Pancreas (tissue), 10 donors: ENCODE measurements around the gene GAA. TPM values are rescaled to one million over a fixed set of nuclear protein-coding genes. Genes with fewer than 3 reads are reported as not detected.

Experiments
- ATAC-seq, 4 donors: fragments of 200-7000 bp; cut with Tn5 transposase; one replicate each; pipeline versions ENCODE4 v1.8.0 to v1.9.1; 2020; ENCODE audit warnings: mild to moderate bottlenecking in 4 of 4, moderate library complexity in 4 of 4
- DNase-seq, 6 donors: peaks; one replicate each; pipeline ENCODE4 v3.0.0-alpha.2; 2020
- FAIRE-seq: peaks from 2 replicates; lab custom pipeline; 2012; peaks lifted over from hg19 to GRCh38; lab: Jason Lieb, UNC
- H3K27ac ChIP-seq, 4 donors: fragments of 200-600 bp; sonication (generic); 1 replicate in 3 of 4; 2 replicates in 1 of 4; pipeline versions ENCODE4 v1.5.0 to v1.8.0; 2020
- H3K27me3 ChIP-seq, 4 donors: fragments of 200-600 bp; one replicate each; pipeline ENCODE4 v1.8.0; 2021
- H3K36me3 ChIP-seq, 3 donors: fragments of 200-600 bp; sonication (generic) in 1 of 3; one replicate each; pipeline versions ENCODE4 v1.5.0 to v1.8.0; 2020 to 2021
- H3K4me1 ChIP-seq, 3 donors: fragments of 200-600 bp; one replicate each; pipeline ENCODE4 v1.8.0; 2021
- H3K4me3 ChIP-seq, 4 donors: fragments of 200-600 bp; sonication (generic) in 2 of 4; one replicate each; pipeline versions ENCODE4 v1.5.0 to v1.8.0; 2020 to 2021
- H3K9me3 ChIP-seq, 4 donors: fragments of 200-600 bp; one replicate each; pipeline ENCODE4 v1.8.0; 2021
- WGBS, 2 donors: extraction: QIAGEN DNeasy Blood & Tissue Kit; methylation state at CpG; one replicate each; pipeline ENCODE4 v1.1.7; 2013; 5-methylcytosine and 5-hydroxymethylcytosine counted together
- intact Hi-C, 3 donors: fragments of 100-400 bp; cut with DNase I; formaldehyde crosslinking; loops; one replicate each; pipeline versions ENCODE4 v1.11.1 to v1.14.2; 2022
- polyA plus RNA-seq, 2 donors: library from polyadenylated mRNA; stranded (reverse); fragments of 200-250 nt; gene quantifications; one replicate each; pipeline ENCODE4 v1.2.3, GENCODE V29; 2013
- total RNA-seq, 6 donors: library from RNA; stranded (reverse); fragmentation: NEBNext Ultra II Directional in 4 of 6; extraction: Animal tissue kit (Norgen Biotek cat#: 25700) in 4 of 6; gene quantifications; one replicate each; pipeline versions ENCODE4 v1.2.1 to v1.2.4, GENCODE V29; 2021 to 2023
- TF ChIP-seq, protein P1 (sequence below), 4 donors: fragments of 200-600 bp; sonication (generic) in 3 of 4; IDR thresholded peaks; one replicate each; pipeline versions ENCODE4 v1.5.0 to v1.8.0; 2021; ENCODE audit warnings: antibody characterized with exemption in 4 of 4
- donor health status: healthy with polysubstance abuse.
- donor health status: DM: no; HTN: no; CAD: no; lungs with moderate emphysema.
- donor health status: DM: no; HTN: no; CAD: no.
- donor health status: control.
- donor health status: control.
- donor health status: Bipolar disorder and iron deficiency.
- donor health status: DM: yes; HTN: yes; CAD: no.
- donor health status: DM: no; HTN: no; CAD: no.
- donor health status: DM: no; HTN: no; CAD: no.
- donor health status: DM: yes; HTN: yes; CAD: no.

The GAA gene
- total and polyA plus RNA-seq, 8 donors: 20.2 to 56.3 (median 33.4) TPM

DNA sequence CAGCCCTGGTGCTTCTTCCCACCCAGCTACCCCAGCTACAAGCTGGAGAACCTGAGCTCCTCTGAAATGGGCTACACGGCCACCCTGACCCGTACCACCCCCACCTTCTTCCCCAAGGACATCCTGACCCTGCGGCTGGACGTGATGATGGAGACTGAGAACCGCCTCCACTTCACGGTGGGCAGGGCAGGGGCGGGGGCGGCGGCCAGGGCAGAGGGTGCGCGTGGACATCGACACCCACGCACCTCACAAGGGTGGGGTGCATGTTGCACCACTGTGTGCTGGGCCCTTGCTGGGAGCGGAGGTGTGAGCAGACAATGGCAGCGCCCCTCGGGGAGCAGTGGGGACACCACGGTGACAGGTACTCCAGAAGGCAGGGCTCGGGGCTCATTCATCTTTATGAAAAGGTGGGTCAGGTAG is 3.6 kb downstream of the GAA start:
- Histone ChIP-seq H3K27ac (no peak overlapping the region), H3K27me3 (no peaks in the 10 kb centered on the region), H3K4me3 (no peak overlapping the region), H3K36me3 (no peaks in the 10 kb centered on the region), H3K9me3 (no peaks in the 10 kb centered on the region), H3K4me1 (peaks cover 0 to 9% (median 0%) of the 10 kb centered on the region in 3 donors)
- DNase-seq (peak in 3 of 6 donors; percentile 12 to 68 (median 53)), ATAC-seq (no peak), FAIRE-seq (no peak)
- 82 to 86% methylated on average over 18 of the region's 18 CpGs for WGBS, 2 donors
- intact Hi-C loops: no loop called here
- TF ChIP-seq, protein P1, sequence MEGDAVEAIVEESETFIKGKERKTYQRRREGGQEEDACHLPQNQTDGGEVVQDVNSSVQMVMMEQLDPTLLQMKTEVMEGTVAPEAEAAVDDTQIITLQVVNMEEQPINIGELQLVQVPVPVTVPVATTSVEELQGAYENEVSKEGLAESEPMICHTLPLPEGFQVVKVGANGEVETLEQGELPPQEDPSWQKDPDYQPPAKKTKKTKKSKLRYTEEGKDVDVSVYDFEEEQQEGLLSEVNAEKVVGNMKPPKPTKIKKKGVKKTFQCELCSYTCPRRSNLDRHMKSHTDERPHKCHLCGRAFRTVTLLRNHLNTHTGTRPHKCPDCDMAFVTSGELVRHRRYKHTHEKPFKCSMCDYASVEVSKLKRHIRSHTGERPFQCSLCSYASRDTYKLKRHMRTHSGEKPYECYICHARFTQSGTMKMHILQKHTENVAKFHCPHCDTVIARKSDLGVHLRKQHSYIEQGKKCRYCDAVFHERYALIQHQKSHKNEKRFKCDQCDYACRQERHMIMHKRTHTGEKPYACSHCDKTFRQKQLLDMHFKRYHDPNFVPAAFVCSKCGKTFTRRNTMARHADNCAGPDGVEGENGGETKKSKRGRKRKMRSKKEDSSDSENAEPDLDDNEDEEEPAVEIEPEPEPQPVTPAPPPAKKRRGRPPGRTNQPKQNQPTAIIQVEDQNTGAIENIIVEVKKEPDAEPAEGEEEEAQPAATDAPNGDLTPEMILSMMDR (IDR thresholded peaks at IDR 0.05): no peak

DNA sequence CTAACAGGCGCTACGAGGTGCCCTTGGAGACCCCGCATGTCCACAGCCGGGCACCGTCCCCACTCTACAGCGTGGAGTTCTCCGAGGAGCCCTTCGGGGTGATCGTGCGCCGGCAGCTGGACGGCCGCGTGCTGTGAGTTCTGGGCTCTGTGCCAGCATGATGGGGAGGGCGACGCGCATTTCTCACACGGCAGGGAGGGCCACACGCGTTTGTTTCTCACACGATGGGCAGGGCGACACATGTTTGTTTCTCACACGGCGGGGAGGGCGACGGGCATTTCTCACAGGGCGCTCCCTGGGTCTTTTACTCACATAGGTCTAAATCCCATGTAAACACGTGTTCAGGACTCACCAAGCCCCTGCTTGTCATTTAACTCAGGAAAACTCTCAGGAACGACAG is 4.4 kb downstream of the GAA start:
- intact Hi-C loops: no loop called here
- Histone ChIP-seq H3K36me3 (no peaks in the 10 kb centered on the region), H3K27me3 (no peaks in the 10 kb centered on the region), H3K4me3 (no peak overlapping the region), H3K27ac (no peak overlapping the region), H3K4me1 (peaks cover 0 to 7% (median 0%) of the 10 kb centered on the region in 3 donors), H3K9me3 (no peaks in the 10 kb centered on the region)
- FAIRE-seq (no peak), DNase-seq (peak in 4 of 6 donors; percentile 29 to 58 (median 47)), ATAC-seq (no peak)
- TF ChIP-seq, protein P1 (IDR thresholded peaks at IDR 0.05): no peak
- WGBS, 2 donors: 29 to 38% methylated on average over 29 of the region's 29 CpGs

DNA sequence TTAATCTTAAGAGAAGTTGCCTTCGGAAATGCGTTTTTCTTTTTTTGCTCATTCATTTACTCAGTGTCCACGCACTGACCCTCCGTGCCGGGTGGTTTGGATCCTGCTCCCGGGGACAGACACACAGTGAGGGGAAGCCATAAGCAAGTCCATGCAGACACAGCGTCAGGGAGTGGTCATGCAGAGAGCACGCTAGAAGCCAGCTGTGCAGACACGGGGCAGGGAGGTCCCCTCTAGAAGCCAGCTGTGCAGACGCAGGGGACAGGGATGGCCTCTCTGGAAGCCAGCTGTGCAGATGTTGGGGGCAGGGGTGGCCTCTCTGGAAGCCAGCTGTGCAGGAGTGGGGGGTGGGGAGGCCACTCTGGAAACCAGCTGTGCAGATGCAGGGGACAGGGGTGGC is 4.8 kb downstream of the GAA start:
- Histone ChIP-seq H3K27me3 (no peaks in the 10 kb centered on the region), H3K36me3 (no peaks in the 10 kb centered on the region), H3K4me3 (no peak overlapping the region), H3K27ac (no peak overlapping the region), H3K4me1 (peaks cover 0 to 6% (median 0%) of the 10 kb centered on the region in 3 donors), H3K9me3 (no peaks in the 10 kb centered on the region)
- FAIRE-seq (no peak), ATAC-seq (no peak), DNase-seq (peak in 3 of 6 donors; percentile 11 to 49 (median 40))
- 64 to 77% methylated on average over 10 of the region's 10 CpGs for WGBS, 2 donors
- TF ChIP-seq, protein P1 (IDR thresholded peaks at IDR 0.05): no peak
- intact Hi-C loops: no loop called here

DNA sequence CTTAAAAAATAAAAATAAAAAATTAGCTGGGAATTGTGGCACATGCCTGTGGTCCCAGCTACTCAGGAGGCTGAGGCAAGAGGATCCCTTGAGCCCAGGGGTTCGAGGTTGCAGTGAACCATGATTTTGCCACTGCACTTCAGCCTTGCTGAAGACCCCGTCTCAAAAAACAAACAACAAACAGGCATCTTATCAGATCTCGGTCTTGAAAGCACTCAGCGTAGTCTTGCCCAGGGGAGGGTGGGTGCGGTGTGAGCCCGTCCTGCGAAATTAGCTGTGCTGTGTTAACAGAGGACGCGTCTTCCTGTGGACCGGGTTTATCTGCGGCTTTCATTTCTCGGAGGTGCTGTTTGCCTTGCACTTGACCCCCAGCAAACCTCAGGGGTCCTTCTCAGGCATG is 5.4 kb downstream of the GAA start:
- H3K9me3 ChIP-seq: no peaks in the 10 kb centered on the region
- intact Hi-C loops: no loop called here
- peaks cover 0 to 6% (median 0%) of the 10 kb centered on the region in 3 donors for H3K4me1 ChIP-seq
- no peak overlapping the region for H3K27ac ChIP-seq
- TF ChIP-seq, protein P1 (IDR thresholded peaks at IDR 0.05): no peak
- no peak overlapping the region for H3K4me3 ChIP-seq
- FAIRE-seq (no peak), ATAC-seq (no peak), DNase-seq (peak in 3 of 6 donors; percentile 0 to 30 (median 19))
- no peaks in the 10 kb centered on the region for H3K27me3 ChIP-seq
- WGBS, 2 donors: 84 to 88% methylated on average over 12 of the region's 12 CpGs
- H3K36me3 ChIP-seq: no peaks in the 10 kb centered on the region

DNA sequence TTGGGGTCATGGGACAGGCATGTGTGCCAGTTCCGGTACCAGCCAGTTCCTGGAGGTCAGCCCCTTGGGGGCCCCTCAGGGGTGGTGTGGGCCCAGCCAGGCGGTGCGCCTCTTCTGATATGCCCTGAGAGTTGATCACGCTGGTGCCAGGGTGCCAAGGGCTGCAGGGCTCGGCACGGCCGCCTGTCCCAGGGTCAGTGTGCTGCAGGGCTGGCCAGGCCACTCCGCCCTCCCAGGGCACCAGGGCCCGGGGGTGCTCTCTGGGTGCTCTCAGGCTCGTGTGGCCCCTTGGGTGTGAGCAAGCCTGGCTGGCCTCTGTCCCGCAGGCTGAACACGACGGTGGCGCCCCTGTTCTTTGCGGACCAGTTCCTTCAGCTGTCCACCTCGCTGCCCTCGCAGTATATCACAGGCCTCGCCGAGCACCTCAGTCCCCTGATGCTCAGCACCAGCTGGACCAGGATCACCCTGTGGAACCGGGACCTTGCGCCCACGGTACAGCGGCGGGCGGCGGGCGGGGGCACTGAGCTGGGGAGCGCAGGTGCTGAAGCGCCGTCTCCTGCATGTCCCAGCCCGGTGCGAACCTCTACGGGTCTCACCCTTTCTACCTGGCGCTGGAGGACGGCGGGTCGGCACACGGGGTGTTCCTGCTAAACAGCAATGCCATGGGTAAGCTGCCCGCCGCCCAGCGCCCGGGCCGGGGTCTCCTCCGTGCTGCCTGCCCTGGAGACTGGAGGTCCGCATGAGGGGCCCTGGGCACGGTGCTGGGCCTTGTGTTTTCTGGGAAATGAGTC is 6.0 kb downstream of the GAA start:
- Histone ChIP-seq H3K4me3 (no peak overlapping the region), H3K9me3 (no peaks in the 10 kb centered on the region), H3K36me3 (no peaks in the 10 kb centered on the region), H3K27me3 (no peaks in the 10 kb centered on the region), H3K4me1 (peaks cover 0 to under 1% (median 0%) of the 10 kb centered on the region in 3 donors), H3K27ac (no peak overlapping the region)
- FAIRE-seq: no peak
- intact Hi-C loops: no loop called here
- WGBS, 2 donors: 91 to 93% methylated on average over 43 to 46 of the region's 46 CpGs
- ATAC-seq: no peak
- DNase-seq: peak in 3 of 6 donors; percentile 28 to 68 (median 55)
- TF ChIP-seq, protein P1 (IDR thresholded peaks at IDR 0.05): no peak
